GM18520 (cell line): Measurements from ENCODE around the gene ZFTA.
"Not testable (repeated sequence)": the region's sequence is repeated elsewhere in the genome, so short reads cannot be mapped to it uniquely, and the experiment has no call there.

Experiments
- ATAC-seq: cut with Tn5 transposase; IDR thresholded peaks from one replicate; pipeline ENCODE4 v1.9.1; 2021; ENCODE audit not compliant: unreplicated experiment

Gene ZFTA

DNA sequence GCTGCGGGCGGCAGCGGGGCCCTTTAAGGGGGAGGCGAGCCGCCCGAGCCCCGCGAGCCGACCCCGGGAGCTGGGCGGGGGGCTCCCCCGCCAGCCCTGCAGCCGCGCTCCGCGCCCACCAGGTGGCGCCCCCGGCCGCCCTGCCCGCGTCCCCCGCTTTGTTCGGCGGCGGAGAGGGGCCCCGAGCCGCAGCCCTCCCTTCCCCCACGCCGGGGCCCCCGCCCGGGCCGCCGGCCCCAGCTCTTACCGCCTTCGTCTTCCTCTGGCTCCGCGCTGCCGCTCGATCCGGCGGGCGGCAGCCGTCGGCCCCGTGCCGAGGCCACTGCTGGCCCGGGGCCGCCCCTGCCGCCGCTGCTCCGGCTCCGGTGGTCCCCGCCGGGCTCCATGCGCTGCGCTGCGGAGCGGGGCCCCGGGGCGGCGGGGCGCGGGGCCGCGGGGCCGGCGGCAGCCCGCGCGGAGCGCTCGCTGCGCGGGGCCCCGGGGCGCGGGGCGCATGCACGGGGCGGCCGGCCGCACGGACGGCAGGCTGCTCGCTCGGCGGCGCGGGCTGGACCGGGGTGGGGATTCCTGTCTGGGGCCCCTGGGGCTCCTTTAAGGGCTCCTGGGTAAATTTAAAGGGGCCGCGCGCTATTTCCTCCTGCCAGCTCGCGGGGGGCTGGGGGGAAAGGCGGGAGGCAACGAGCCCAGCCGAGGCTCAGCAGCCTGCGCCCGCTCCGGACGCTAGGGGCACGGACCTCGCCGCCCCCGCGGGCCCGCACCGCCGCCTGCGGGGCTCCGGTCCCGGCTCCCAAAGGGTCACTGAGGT, at the start of gene ZFTA:
ZFTA (minus strand) TSS at position 539 of the 805 bp plus-strand sequence; CDS start at position 386, 153 bp downstream.
- peak; percentile 45 for ATAC-seq

DNA sequence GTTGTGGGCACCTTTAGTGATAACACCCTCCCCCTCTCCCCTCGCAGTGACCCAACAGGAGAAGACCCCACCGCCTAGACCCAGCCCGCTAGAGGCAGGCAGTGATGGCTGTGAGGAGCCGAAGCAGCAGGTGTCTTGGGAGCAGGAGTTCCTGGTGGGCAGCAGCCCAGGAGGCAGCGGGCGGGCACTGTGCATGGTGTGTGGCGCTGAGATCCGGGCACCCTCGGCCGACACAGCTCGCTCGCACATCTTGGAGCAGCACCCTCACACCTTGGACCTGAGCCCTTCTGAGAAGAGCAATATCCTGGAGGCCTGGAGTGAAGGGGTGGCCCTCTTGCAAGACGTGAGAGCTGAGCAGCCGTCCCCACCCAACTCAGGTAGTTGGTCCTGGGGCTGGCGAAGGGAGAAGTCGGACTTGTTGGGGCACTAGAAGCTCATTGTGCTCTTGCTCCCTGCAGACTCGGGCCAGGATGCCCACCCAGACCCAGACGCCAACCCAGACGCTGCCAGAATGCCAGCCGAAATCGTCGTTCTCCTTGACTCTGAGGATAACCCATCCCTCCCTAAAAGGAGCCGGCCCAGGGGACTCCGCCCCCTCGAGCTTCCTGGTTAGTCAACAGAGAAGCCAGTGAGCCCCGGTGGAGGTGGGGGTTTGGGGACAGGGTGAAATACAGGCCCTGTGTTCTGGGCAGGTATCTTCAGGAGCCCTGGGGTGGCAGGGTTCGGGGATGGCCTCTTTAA, 49.4 kb upstream of the ZFTA start:
- ATAC-seq, result no peak

DNA sequence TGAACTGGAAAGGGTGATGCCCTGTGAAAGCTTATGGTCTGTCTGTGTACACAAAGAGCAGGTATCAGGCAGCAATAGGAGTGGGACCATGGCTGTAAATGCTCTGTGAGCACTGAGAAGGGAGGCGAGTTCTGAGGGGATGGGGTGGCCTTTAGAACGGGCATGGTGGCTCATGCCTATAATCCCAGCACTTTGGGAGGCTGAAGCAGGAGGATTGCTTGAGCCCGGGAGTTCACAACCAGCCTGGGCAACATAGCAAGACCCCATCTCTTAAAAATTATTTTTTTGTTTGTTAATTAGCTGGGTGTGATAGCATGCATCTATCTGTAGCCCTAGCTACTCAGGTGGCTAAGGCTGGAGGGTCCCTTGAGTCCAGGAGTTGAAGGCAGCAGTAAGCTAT, 48.2 kb upstream of the ZFTA start:
- ATAC-seq, result no peak

DNA sequence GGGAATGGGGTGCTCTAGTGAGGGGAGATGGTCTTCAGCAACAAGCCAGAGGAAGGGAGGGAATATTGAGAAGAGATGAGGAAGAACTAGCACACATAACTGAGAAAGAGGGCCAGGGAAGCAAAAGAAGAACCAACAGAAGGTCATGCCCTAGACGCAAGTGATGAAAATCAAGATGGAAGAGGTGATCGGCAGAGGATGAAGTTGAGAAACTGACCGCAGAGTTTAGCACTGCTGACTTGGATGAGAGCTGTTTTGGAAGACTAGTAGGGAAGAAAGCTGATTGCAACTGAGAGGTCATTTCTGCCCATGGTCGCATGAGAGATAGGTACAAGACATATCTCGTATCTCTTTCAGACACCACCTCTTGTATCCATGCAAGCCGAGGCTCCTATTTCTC, 47.6 kb upstream of the ZFTA start:
- ATAC-seq, result no peak

DNA sequence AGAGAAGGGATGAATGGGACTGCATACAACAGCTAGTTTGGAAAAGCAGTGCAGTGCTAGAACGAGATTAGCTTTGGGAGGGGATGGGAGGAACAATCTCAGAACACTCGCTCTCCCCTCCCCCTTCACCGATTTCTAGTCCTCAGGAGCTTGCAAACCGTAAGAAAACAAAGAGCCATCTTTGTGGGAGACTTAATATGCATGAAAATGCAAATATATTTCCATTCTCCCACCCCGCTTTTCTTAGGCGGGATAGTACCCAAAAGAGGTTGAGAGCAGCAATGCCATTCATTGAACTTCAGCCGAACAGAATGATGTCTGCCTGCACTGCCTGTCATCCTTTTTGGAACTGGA, 45.8 kb upstream of the ZFTA start:
- ATAC-seq, result no peak

DNA sequence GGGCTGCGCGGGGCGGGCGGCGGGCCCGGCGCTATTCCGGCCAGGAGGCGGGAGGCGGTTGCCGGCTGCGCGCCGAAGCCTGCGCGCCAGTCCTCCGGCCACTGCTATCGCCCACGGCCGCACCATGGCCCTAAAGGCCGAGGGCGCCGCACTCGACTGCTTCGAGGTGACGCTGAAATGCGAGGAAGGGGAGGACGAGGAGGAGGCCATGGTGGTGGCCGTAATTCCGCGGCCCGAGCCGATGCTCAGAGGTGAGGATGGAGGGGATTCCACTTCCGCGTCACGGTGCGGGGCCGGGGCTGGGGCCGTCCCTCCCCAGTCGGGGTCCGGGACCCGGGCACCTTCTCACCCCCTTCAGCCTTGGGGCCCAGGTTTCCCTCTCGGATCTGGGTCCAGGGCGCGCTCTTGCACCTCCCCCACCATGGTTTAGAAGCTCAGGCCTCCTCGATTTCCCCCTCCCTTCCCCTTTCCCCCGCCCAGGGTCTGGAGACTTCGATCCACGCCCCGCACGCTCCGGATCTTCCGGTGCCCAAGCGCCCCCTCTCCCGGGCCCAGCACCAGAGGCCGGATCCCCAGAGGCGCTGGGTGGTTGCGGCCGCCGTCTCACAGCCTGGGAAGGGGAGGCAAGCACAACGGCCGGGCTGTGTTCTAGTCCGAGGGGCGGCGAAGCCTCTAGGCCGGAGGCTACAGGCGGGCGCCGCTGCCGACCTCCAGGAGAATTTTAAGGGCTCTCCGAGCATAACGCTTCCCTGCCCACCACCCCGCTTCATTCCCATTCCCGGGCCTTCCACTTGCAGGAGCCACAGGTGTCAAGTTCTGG, 45.2 kb upstream of the ZFTA start:
- ATAC-seq, result peak; percentile 7

DNA sequence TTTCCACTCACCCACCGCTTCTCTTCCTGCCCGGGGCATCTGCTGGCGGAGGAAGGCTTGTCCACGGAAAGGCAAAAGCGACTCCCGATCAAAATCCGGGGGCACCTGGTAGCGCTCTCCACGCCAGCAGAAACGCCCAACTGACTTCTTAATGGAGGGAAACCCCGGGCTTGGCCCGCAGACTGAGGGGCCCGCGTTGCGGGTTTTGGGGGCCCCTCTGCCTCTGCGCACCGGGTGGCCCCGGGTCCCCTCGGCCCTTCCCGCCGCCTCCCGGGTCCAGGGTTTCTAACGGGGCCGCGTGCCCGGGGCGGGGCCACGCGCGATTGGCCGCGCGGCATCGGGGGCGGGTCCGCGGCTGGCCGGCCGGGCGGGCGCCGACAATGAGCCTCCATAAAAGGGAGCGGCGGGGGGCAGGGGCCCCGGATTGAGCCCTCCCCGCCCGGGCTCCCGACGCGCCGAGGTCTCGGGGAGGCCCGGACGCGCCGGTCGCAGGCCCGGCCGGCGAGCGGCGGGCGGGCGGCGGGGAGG, 44.5 kb upstream of the ZFTA start, which contains the start of gene SPINDOC:
SPINDOC (plus strand) TSS at position 422 of the 528 bp plus-strand sequence. CDS start 231 bp downstream, outside the sequence.
- peak; percentile 71 for ATAC-seq

DNA sequence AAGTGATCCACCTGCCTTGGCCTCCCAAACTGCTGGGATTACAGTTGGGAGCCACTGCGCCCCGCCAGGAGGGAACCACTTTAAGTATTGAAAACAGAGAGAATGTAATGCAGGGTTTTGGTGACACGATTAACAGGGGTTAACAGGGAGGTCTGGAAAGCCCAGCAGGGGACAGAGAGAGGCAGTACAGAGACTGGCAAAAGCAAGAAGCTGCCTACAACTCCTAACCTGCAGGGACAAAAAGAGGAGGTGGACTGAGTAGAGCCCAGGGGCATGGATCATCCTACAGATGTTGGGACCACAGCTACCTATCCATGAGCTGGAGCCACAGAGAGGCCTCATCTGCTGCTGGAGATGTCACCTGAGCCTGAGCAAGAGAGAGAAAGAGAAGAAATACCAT, 42.9 kb upstream of the ZFTA start:
- no peak for ATAC-seq

DNA sequence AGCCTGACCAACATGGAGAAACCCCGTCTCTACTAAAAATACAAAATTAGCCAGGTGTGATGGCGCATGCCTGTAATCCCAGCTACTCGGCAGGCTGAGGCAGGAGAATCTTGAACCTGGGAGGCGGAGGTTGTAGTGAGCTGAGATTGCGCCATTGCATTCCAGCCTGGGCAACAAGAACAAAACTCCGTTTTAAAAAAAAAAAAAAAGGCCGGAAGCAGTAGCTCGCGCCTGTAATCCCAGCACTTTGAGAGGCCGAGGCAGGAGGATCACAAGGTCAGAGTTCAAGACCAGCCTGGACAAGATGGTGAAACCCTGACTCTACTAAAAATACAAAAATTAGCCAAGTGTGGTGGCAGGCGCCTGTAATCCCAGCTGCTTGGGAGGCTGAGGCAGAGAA, 41.8 kb upstream of the ZFTA start:
- not testable (repeated sequence) for ATAC-seq

DNA sequence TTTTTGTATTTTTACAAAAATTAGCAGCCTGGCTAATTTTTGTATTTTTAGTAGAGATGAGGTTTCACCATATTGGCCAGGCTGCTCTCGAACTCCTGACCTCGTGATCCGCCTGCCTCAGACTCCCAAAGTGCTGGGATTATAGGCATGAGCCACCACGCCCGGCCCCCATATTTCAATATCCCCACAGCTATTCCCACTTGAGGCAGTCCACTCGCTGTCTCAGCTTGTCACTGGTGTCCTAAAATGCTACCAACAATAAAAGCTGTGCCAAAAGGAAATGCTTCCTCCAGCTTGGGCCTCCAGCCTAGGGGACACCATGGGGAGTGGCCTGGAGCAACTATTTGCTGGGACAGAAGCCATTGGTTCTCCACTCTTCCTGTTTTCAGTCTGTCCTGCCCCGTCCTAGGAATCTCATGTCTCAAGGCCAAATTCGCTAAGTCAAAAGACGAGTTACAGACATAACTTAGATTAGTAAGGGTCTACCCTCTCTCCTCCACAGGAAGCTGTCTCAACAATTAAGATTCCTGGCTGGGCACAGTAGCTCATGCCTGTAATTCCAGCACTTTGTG, 37.4 kb upstream of the ZFTA start:
- ATAC-seq, result no peak

DNA sequence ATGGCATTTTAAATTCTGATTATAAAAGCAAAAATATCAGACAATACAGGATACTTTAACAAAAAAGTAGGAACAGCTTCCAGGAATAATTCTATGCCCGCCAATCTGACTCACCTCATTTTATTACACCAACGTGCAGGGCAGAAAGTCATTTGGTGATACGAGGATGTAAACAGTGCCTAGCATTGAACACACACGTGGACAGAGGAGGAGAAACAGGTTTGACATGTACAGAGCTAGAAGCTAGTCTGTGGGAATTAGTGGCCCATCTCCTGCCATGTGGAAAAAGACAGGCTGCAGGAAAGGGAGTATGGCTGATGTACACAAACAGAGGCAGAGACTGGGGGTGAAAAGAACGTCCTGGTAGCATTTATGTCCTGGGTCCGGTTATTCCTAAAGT, 35.7 kb upstream of the ZFTA start:
- ATAC-seq, result no peak

DNA sequence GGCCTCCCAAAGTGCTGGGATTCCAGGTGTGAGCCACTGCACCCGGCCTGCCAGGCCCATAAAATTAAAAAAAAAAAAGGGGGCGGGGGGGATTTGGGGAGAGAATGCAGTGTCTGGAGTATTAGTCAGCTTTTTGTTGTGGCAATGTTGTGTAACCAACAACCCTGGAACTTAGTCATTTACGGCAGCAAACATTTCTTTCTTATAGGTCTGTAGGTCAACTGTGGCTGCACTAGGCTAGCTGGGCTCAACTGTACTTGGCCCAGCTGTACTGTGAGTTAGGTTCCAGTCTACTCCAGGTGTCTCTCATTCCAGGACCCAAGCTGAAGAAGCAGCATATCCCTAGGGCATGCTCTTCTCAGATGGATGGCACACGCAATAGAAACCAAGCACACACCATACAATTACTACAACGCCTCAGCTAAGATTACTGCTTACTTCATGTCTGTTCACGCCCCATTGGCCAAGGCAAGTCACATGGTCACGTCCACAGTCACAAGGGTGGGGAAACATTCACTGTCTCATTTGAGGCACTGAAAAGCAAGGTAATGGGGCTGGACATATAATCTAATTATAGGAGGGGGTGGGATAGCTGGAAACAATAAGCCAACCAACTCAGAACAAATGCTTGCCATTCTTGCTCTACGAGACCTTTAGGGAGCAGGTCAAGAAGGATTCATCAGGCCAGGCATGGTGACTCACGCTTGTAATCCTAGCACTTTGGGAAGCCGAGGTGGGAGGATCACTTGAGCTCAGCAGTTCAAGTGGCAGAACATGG, 34.3 kb upstream of the ZFTA start:
- no peak for ATAC-seq

DNA sequence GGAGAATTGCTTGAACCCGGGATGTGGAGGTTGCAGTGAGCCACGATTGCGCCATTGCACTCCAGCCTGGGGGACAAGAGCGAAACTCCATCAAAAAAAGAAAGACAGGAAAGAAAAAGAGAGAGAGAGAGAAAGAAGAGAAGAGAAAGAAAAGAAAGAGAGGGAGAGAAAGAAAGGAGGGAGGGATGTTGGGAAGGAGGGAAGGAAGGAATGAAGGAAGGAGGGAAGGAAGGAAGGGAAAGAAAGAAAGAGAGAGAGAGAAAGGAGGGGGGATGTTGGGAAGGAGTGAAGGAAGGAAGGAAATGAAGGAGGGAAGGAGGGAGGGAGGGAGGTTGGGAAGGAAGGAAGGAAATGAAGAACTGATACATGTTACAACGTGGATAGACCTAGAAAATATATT, 32.3 kb upstream of the ZFTA start:
- ATAC-seq, result no peak

DNA sequence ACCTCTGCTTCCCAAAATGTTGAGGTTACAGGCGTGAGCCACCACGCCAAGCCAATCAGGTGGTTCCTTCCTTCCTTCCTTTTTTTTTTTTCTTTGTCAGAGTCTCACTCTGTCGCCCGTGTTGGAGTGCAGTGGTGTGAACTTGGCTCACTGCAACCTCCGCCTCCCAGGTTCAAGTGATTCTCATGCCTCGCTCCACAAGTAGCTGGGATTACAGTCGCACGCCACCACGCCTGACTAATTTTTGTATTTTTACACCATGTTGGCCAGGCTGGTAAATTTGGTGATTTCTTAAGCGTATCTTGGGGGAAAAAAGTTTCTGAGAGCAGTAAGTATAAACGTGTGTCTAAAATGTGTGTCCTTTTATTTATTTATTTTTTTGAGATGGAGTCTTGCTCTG, 26.5 kb upstream of the ZFTA start:
- ATAC-seq, result no peak

DNA sequence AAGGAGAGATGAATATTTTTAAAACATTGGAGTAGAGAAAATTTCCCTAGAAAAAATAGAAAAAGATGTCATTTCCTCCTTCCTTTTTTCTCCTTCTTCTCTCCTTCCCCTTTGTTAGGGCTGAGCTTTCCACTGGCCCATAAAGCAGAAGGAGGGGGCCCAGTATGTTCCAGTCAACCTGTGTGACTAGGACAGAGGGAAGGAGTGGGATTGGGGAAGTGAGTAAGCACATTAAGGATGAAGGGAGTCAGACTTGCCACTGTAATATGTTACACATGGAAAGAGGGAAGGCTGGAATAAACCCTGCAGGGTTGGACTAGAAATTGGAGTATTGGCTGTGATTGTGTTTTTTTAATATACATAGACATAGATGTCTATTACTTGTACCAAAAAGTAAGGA, 24.6 kb upstream of the ZFTA start:
- no peak for ATAC-seq

DNA sequence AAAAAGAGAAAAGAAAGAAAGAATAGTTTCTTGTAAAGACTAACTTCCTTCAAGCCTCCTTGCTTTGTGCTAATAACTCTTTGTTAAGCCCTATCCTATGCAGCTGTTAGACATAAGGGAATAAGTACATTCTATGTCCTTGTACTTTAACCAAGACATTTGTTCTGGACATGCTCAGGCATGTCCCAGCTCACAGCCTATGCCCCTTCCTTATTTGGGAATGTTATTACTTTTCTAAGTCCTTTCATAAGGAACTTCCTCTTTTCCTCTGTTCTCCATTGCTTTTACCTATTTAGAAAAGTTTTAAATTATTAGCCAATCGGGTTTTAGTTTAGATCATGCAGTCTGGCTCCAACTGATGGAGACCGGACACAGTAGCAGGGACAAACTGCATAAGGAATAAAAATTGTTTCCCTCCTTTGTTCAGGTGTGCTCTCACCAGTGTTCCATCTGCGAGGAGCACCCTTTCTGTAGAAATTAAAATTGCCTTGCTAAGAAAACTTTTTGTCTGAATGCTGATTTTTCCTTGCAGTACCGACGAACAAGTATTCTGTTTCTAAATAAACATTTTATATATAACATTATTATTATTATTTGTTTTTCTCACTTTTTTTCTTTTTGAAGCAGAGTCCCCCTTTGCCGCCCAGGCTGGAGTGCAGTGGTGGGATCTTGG, 23.1 kb upstream of the ZFTA start:
- no peak for ATAC-seq

DNA sequence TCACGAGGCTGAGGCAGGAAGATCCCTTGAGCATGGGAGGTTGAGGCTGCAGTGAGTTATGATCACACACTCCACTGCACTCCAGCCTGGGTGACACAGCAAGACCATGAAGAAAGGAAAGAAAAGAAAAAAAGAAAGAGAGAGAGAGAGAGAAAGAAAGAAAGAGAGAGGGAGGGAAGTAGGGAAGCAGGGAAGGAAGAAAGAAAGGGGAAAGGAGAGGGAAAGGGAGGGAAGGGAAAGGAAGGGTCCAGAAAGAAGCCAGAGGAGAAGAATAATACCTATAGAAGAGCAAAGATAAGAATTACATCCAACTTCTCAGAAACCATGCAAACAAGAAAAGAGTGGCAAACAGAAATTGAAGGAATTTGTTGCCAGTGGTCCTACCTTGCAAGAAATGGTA, 17.2 kb upstream of the ZFTA start:
- no peak for ATAC-seq

DNA sequence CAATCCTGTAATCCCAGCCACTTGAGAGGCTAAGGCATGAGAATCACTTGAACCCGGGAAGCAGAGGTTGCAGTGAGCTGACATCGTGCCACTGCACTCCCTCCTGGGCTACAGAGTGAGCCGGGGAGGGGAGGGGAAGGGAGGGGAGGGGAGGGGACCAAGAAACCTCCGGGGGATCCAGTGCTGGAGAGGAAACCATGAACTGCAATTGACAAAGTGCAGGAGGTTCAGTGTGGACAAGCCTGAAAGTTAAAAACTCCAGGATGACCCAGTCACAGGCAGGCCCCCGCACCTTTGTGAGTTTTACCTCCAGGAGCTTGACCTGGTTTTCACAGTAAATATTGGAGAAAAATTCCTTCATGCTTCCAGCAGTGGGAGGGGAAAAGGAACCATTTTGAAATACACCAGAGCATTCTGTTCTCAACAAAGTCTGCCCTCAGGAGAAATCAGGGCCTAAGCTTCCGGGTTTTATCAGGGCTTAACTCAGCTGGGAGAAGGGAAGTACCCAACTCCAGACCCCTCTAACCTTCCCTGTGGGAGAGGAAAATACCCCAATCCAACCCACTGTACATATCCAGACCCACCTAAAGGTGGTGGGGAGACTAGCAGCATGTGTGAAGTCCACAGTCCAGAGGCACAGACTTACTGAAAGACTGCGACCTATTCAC, 15.5 kb upstream of the ZFTA start:
- no peak for ATAC-seq

DNA sequence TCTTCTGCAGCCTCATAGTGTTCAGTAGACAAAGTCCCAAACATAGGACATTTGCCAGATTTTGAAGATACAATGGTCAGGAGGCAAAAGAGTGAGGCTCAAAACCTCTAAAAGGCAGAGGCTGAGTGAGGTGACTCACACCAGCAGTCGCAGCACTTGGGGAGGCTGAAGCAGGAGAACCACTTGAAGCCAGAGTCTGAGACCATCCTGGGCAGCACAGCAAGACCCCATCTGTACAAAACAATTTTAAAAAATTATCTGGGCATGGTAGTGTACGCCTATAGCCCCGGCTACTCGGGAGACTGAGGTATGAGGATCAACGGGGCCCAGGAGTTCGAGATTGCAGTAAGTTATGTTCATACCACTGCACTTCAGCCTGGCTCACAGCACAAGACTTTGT, 14.2 kb upstream of the ZFTA start:
- no peak for ATAC-seq
